NCI-H510A (cell line): ENCODE measurements around the gene ZNF215.
"Not testable (repeated sequence)": the region's sequence is repeated elsewhere in the genome, so short reads cannot be mapped to it uniquely, and the experiment has no call there.

Experiments used
- DNase-seq: peaks from one replicate; lab custom pipeline; 2025; lab: John Stamatoyannopoulos, UW

The ZNF215 gene

DNA sequence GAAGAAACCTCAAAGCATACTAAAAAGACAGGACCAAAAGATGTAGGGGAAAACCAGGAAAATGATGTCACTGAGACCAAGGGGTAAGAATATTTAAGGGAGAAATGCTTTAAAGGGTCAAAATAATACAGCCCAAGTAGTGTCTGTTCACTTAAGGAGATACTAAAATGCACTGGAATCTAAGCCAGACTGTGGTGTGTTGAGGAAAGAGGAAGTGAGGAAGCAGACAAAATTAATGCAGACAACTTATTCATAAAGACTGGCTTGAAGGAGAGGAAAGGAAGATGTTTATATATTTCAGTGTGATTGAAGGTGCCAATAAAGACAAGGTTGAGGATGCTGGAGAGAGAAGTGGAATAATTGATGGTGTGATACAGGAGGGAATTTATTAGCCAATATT is 15.7 kb downstream of the ZNF215 start:
- no peak for DNase-seq

DNA sequence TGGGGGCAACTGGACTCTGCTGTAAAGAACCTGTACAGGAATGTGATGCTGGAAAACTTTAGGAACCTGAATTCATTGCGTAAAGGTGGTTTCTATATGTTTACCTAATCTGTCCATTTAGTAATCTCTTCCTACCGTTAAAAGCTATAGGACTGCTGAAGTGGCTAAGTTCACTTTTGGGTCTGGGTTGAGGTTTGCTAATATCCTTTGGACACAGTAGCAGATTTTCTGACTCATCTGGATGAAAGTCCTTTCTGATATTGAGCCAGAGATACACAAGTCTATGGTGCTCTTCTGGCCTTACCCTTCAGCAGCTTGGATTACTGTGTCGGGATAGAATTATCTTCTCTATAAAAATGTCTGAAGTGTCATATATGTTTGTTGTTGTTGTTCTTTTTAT is 16.9 kb downstream of the ZNF215 start:
- no peak for DNase-seq

DNA sequence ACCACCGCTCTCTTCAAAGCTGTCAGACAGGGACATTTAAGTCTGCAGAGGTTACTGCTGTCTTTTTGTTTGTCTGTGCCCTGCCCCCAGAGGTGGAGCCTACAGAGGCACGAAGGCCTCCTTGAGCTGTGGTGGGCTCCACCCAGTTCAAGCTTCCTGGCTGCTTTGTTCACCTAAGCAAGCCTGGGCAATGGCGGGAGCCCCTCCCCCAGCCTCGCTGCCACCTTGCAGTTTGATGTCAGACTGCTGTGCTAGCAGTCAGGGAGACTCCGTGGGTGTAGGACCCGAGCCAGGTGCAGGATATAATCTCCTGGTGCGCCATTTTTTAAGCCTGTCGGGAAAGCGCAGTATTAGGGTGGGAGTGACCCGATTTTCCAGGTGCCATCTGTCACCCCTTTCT is 28.0 kb downstream of the ZNF215 start:
- DNase-seq = not testable (repeated sequence)

- no peak for DNase-seq
These were observed 35.9 kb downstream of the ZNF215 start for GRCh38 chr11:6962141-6962540.

GRCh38 chr11:6962673-6963072 is 36.4 kb downstream of the ZNF215 start:
- DNase-seq = no peak

DNA sequence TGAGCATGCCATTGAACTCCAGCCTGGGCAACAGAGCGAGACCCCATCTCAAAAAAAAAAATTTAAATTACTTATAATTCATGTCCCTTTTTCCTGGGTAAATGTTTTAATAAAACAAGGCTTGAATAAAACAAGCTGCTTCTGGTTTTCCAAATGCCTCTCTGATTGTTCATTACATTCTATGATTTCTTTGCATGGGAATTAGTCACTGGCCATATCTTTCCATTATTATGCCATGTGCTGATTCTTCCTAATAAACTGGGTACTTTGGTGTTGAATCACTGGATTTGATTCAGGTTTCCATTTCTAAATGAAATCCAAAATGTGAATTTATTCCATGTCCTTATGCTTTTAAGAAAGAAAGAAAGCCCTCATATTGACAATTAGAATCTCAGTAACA is 42.6 kb downstream of the ZNF215 start:
- no peak for DNase-seq

DNA sequence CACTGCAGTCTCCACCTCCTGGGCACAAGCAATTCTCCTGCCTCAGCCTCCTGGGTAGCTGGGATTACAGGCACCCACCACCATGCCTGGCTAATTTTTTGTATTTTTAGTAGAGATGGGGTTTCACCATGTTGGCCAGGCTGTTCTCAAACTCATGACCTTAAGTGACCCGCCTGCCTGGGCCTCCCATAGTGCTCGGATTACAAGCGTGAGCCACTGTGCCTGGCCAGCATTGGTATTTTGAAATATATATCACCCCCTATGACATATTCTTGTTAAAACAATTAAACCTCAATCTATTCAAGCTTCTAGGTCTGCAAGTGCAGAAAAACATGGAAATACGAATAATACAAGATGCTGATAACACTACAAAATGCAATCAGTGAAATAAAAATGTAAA is 43.6 kb downstream of the ZNF215 start:
- not testable (repeated sequence) for DNase-seq

GRCh38 chr11:6979365-6979764 is 53.1 kb downstream of the ZNF215 start:
- DNase-seq = no peak

GRCh38 chr11:6986487-6986886 is 60.3 kb downstream of the ZNF215 start:
- no peak for DNase-seq

- no peak for DNase-seq
These were observed 62.3 kb downstream of the ZNF215 start for GRCh38 chr11:6988506-6988905.

GRCh38 chr11:6991227-6991626 is 65.0 kb downstream of the ZNF215 start:
- no peak for DNase-seq

- no peak for DNase-seq
These were observed 65.8 kb downstream of the ZNF215 start for GRCh38 chr11:6992026-6992425.

DNA sequence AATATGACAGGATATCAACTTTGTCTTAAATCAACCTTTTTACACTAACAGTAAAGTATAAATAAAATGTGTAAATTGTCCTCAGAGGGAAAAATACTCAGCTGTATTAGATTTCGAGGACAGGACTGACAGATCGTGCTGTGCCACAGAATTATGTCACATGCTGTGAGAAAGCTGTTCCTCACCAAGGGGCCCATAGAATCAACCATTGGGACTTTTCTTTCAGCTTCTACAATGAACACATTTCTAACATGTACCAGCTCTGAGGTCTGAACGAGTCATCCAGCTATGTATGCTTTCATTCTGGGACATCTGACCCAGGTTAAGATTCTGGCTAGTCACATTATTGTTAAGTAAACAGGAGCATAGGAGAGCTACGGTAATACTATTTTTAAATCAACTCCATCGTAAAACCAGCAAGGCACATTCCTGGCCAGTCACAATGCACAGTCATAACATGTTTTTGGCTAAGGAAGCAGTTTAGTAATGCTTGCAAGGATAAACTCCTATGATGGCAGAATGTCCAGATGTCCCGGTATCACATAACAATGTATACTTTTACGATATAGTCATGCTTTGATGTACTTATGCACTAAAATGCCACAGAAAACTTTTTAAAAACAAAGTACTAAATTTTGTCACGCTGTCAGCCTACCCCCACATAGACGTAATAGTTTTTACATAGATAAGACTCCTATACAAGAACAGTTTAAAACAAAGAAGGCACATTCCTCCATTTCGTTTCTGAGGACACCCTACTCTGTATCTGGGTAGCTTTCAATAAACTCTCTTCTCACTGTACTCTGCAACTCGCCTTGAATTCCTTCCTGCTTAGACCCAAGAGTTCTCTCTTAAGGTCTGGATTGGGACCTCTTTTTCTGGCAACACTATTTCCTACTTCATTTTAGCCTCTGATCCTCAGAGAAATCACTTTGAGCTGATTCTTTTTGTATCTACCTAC is 66.5 kb downstream of the ZNF215 start:
- no peak for DNase-seq

GRCh38 chr11:6995703-6996102 is 69.5 kb downstream of the ZNF215 start:
- no peak for DNase-seq

DNA sequence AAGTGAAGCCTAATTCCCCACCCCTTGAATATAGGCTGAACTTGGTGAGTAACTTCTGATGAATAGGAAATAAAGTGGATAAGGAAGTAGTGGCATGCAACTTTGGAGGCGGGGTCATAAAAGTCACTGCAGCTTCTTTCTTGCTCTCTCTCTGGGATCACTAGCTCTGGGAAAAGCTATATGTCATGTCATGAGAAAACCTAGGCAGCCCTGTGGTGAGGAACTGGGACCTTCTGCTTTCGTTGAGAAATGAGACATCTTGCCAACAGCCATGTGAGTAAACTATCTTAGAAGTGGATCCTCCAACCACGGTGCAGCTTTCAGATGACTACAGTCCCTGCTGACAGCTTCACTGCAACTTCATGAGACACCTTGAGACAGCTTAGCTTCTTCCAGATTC is 78.3 kb downstream of the ZNF215 start:
- DNase-seq = no peak
